H9 (cell line): ENCODE measurements around the gene ZAP70. TPM values are rescaled to one million over a fixed set of nuclear protein-coding genes. Genes with fewer than 3 reads are reported as not detected.

Experiments used
- DNase-seq: peaks from one replicate; pipeline ENCODE4 v3.0.0-alpha.2; 2017
- H2AFZ ChIP-seq: one replicate; pipeline ENCODE4 v1.6.1; 2013; ENCODE audit warnings: mild to moderate bottlenecking, low read length, control low read depth, moderate library complexity
- H2AK5ac ChIP-seq: 2 replicates; pipeline ENCODE4 v1.6.1; 2013; ENCODE audit warnings: low read length, control low read depth, mixed read lengths; ENCODE audit not compliant: insufficient read length
- H2BK120ac ChIP-seq: one replicate; pipeline ENCODE4 v1.6.1; 2013; ENCODE audit warnings: low read depth, mild to moderate bottlenecking, low read length, control low read depth, inconsistent platforms; ENCODE audit not compliant: poor library complexity, severe bottlenecking
- H2BK12ac ChIP-seq: 2 replicates; pipeline ENCODE4 v1.6.1; 2013; ENCODE audit warnings: low read length, control low read depth, mixed read lengths, low read depth; ENCODE audit not compliant: insufficient read length
- H2BK15ac ChIP-seq: 2 replicates; pipeline ENCODE4 v1.6.1; 2013; ENCODE audit warnings: low read depth, low read length, control low read depth
- H2BK20ac ChIP-seq: one replicate; pipeline ENCODE4 v1.6.1; 2013; ENCODE audit warnings: low read depth, mild to moderate bottlenecking, low read length, control low read depth, inconsistent platforms; ENCODE audit not compliant: poor library complexity, severe bottlenecking
- H2BK5ac ChIP-seq: 2 replicates; pipeline ENCODE4 v1.6.1; 2013; ENCODE audit warnings: low read length, control low read depth, mixed read lengths; ENCODE audit not compliant: insufficient read length
- H3K14ac ChIP-seq: 2 replicates; pipeline ENCODE4 v1.6.1; 2013; ENCODE audit warnings: low read length, control low read depth; ENCODE audit not compliant: insufficient read depth
- H3K18ac ChIP-seq: 2 replicates; pipeline ENCODE4 v1.6.1; 2013; ENCODE audit warnings: low read depth, mild to moderate bottlenecking, mixed read lengths, low read length, control low read depth; ENCODE audit not compliant: insufficient read length
- H3K23ac ChIP-seq: 2 replicates; pipeline ENCODE4 v1.6.1; 2013; ENCODE audit warnings: low read length, control low read depth, mixed read lengths, low read depth; ENCODE audit not compliant: insufficient read length
- H3K23me2 ChIP-seq: 2 replicates; pipeline ENCODE4 v1.6.1; 2013; ENCODE audit warnings: low read depth, mild to moderate bottlenecking, mixed read lengths, low read length, control low read depth; ENCODE audit not compliant: insufficient read length, poor library complexity, severe bottlenecking
- H3K27ac ChIP-seq: 2 replicates; pipeline ENCODE4 v1.5.1; 2013; ENCODE audit warnings: low read length, control low read depth, mixed read lengths, low read depth; ENCODE audit not compliant: insufficient read length
- H3K27me3 ChIP-seq: 2 replicates; pipeline ENCODE4 v1.6.1; 2013; ENCODE audit warnings: low read length, control low read depth, inconsistent platforms; ENCODE audit not compliant: insufficient read depth
- H3K4ac ChIP-seq: 2 replicates; pipeline ENCODE4 v1.6.1; 2013; ENCODE audit warnings: low read depth, mild to moderate bottlenecking, control low read depth, inconsistent platforms, low read length, moderate library complexity
- H3K4me1 ChIP-seq: 2 replicates; pipeline ENCODE4 v1.6.1; 2013; ENCODE audit warnings: low read length, control low read depth, inconsistent platforms; ENCODE audit not compliant: insufficient read depth
- H3K4me2 ChIP-seq: 2 replicates; pipeline ENCODE4 v1.6.1; 2013; ENCODE audit warnings: low read length, control low read depth, mixed read lengths; ENCODE audit not compliant: insufficient read length, insufficient read depth
- H3K56ac ChIP-seq: 2 replicates; pipeline ENCODE4 v1.6.1; 2013; ENCODE audit warnings: low read depth, mild to moderate bottlenecking, mixed read lengths, low read length, control low read depth; ENCODE audit not compliant: insufficient read length
- H3K79me1 ChIP-seq: 2 replicates; pipeline ENCODE4 v1.6.1; 2013; ENCODE audit warnings: low read depth, mild to moderate bottlenecking, moderate library complexity, low read length, control low read depth, inconsistent platforms; ENCODE audit not compliant: insufficient read depth, poor library complexity, severe bottlenecking
- H3K79me2 ChIP-seq: 2 replicates; pipeline ENCODE4 v1.6.1; 2013; ENCODE audit warnings: low read length, control low read depth, inconsistent platforms; ENCODE audit not compliant: insufficient read depth
- H3K9ac ChIP-seq: 2 replicates; pipeline ENCODE4 v1.6.1; 2013; ENCODE audit warnings: low read length, control low read depth, mixed read lengths; ENCODE audit not compliant: insufficient read length; ENCODE audit errors: extremely low read depth
- H3K9me3 ChIP-seq: one replicate; pipeline ENCODE4 v1.6.1; 2013; ENCODE audit warnings: low read depth, low read length, inconsistent platforms; ENCODE audit not compliant: control insufficient read depth
- H3T11ph ChIP-seq: one replicate; pipeline ENCODE4 v1.6.1; 2013; ENCODE audit warnings: mild to moderate bottlenecking, low read length, control low read depth, inconsistent platforms
- H4K20me1 ChIP-seq: one replicate; pipeline ENCODE4 v1.6.1; 2013; ENCODE audit not compliant: control insufficient read depth, insufficient read length, insufficient read depth
- H4K5ac ChIP-seq: 2 replicates; pipeline ENCODE4 v1.6.1; 2013; ENCODE audit warnings: low read depth, mild to moderate bottlenecking, mixed read lengths, low read length, control low read depth; ENCODE audit not compliant: insufficient read length
- H4K8ac ChIP-seq: replicated peaks from 2 replicates; pipeline ENCODE4 v1.6.1; 2013; ENCODE audit warnings: low read length, control low read depth, mixed read lengths, low read depth; ENCODE audit not compliant: insufficient read length
- H4K91ac ChIP-seq: 2 replicates; pipeline ENCODE4 v1.6.1; 2013; ENCODE audit warnings: low read depth, mild to moderate bottlenecking, moderate library complexity, mixed read lengths, low read length, control low read depth; ENCODE audit not compliant: insufficient read length
- H3K27ac Mint-ChIP-seq, 3 experiments: 2 replicates in 2 of 3; 3 replicates in 1 of 3; pipeline ENCODE4 v1.8.0; 2020 to 2021; ENCODE audit warnings: mixed read lengths in 3 of 3, mild to moderate bottlenecking in 1 of 3, moderate library complexity in 1 of 3
- H3K27me3 Mint-ChIP-seq: 2 replicates; pipeline ENCODE4 v1.8.0; 2021; ENCODE audit warnings: low read depth, mild to moderate bottlenecking, moderate library complexity, mixed read lengths
- H3K36me3 Mint-ChIP-seq, 3 experiments: 2 replicates in 2 of 3; 3 replicates in 1 of 3; pipeline ENCODE4 v1.8.0; 2020 to 2021; ENCODE audit warnings: low read depth in 3 of 3, mixed read lengths in 3 of 3; ENCODE audit not compliant: insufficient read depth in 1 of 3
- H3K4me1 Mint-ChIP-seq, 2 experiments: 2 replicates each; pipeline ENCODE4 v1.8.0; 2020; ENCODE audit warnings: mixed read lengths in 2 of 2
- H3K4me3 Mint-ChIP-seq, 2 experiments: 2 replicates in 1 of 2; 3 replicates in 1 of 2; pipeline ENCODE4 v1.8.0; 2020 to 2021; ENCODE audit warnings: mild to moderate bottlenecking in 2 of 2, mixed read lengths in 2 of 2, moderate library complexity in 1 of 2
- H3K9me3 Mint-ChIP-seq, 2 experiments: 2 replicates in 1 of 2; 3 replicates in 1 of 2; pipeline ENCODE4 v1.8.0; 2020; ENCODE audit warnings: mild to moderate bottlenecking in 2 of 2, mixed read lengths in 2 of 2, moderate library complexity in 1 of 2
- WGBS: extraction: QIAGEN DNeasy Blood & Tissue Kit; methylation state at CpG from one replicate; pipeline ENCODE4 v1.1.7; 2013; ENCODE audit warnings: missing lambda C conversion rate, low lambda C conversion rate, mixed read lengths; ENCODE audit not compliant: insufficient read length; ENCODE audit errors: extremely low coverage; 5-methylcytosine and 5-hydroxymethylcytosine counted together
- total RNA-seq: library from RNA; stranded (reverse); gene quantifications from 2 replicates; pipeline ENCODE4 v1.2.1, GENCODE V29; 2021
- TF ChIP-seq, protein P1 (sequence below): fragments of 200-600 bp; sonication (generic); conservative IDR thresholded peaks from 3 replicates; pipeline ENCODE4 v1.8.0; 2021; ENCODE audit warnings: antibody characterized with exemption, mild to moderate bottlenecking

ZAP70 gene
- total RNA-seq, 1 experiment from 2014 or later: 0.24 TPM

DNA sequence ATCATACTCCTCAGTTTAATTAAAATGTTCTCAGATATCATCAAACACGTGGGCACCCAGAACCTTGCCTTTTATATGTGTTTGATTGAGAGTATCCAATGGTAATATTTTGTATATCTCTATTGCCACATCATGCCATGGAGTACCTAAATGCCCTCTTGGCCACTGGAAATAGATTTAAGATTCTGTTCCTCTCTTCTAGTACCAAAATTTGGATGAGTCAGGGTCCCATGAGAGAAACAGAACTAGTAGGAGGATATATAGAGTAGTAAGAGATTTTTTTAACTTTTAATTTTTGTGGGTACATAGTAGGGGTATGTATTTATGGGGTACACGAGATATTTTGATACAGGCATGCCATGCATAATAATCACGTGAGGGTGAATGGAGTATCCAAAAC, 9.6 kb upstream of the ZAP70 start:
- Histone ChIP-seq H3K4me2 (no peak overlapping the region), H4K8ac (no peak overlapping the region), H2BK120ac (no peak overlapping the region), H3T11ph (no peak overlapping the region), H3K4ac (no peak overlapping the region), H2BK12ac (no peak overlapping the region), H2AK5ac (no peak overlapping the region), H2BK15ac (no peak overlapping the region), H4K91ac (no peak overlapping the region), H3K79me1 (no peaks in the 10 kb centered on the region), H3K9me3 (no peaks in the 10 kb centered on the region), H3K27ac (no peak overlapping the region), H4K5ac (no peak overlapping the region), H3K56ac (no peak overlapping the region), H3K18ac (no peak overlapping the region), H2BK20ac (no peak overlapping the region), H2BK5ac (no peak overlapping the region), H3K79me2 (no peaks in the 10 kb centered on the region), H4K20me1 (no peaks in the 10 kb centered on the region), H3K14ac (no peak overlapping the region), H3K23me2 (no peaks in the 10 kb centered on the region), H3K23ac (no peak overlapping the region), H3K27me3 (no peaks in the 10 kb centered on the region), H3K9ac (no peak overlapping the region), H3K4me1 (no peaks in the 10 kb centered on the region), H2AFZ (no peak overlapping the region)
- peaks cover 3 to 7% of the 10 kb centered on the region in 2 experiments for H3K4me1 Mint-ChIP-seq
- no peaks in the 10 kb centered on the region for H3K36me3 Mint-ChIP-seq
- TF ChIP-seq, protein P1, sequence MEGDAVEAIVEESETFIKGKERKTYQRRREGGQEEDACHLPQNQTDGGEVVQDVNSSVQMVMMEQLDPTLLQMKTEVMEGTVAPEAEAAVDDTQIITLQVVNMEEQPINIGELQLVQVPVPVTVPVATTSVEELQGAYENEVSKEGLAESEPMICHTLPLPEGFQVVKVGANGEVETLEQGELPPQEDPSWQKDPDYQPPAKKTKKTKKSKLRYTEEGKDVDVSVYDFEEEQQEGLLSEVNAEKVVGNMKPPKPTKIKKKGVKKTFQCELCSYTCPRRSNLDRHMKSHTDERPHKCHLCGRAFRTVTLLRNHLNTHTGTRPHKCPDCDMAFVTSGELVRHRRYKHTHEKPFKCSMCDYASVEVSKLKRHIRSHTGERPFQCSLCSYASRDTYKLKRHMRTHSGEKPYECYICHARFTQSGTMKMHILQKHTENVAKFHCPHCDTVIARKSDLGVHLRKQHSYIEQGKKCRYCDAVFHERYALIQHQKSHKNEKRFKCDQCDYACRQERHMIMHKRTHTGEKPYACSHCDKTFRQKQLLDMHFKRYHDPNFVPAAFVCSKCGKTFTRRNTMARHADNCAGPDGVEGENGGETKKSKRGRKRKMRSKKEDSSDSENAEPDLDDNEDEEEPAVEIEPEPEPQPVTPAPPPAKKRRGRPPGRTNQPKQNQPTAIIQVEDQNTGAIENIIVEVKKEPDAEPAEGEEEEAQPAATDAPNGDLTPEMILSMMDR: no peak
- H3K9me3 Mint-ChIP-seq: no peaks in the 10 kb centered on the region; a peak in 1 of 5 replicates
- H3K4me3 Mint-ChIP-seq: no peak overlapping the region
- H3K27ac Mint-ChIP-seq: no peak overlapping the region
- no CpG with 5 or more reads among the region's 3 CpGs for WGBS
- no peak for DNase-seq
- peaks cover 6% of the 10 kb centered on the region for H3K27me3 Mint-ChIP-seq
